ENCODE measurements around the gene UNC80. TPM values are rescaled to one million over a fixed set of nuclear protein-coding genes. Genes with fewer than 3 reads are reported as not detected.

The UNC80 gene
- total and polyA plus RNA-seq, 2 of the 4 experiments (the other 2 are of a cell fraction), result not detected

DNA sequence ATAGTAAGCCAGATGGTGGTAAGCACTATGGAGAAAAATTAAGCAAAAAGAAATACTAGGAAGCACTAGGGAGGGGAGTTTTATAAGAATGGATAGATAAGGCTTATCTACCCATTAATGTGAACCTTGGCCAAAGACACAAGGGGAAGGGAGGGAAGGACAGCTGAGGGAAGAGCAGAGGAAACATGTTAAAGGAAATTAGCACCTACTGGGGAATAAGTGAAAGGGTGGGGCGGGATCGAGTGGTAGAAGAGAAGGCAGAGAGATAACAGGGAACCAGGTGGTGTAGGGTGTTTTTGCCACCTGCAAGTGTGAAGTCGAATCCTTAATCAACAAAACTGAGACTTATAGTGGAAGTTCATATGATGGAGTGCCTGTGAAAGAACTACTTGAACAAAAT lies 1.7 kb downstream of the UNC80 start:
- ChIA-PET CTCF (no interaction called here), POLR2A (ENCODE audit: unreplicated experiment) (no interaction called here)
- dilution Hi-C loops (cut with HindIII; ENCODE audit: low sequenced_read_pairs, unreplicated experiment) (no loop called here), in situ Hi-C loops (cut with MboI; ENCODE audit: low sequenced_read_pairs) (no loop called here), intact Hi-C loops (cut with micrococcal nuclease) (no loop called here)
- Histone ChIP-seq H2BK20ac (ENCODE audit: low read depth, low read length) (no peak overlapping the region), H4K91ac (ENCODE audit: insufficient read depth, low read depth, low read length) (no peak overlapping the region), H3K9me3 (ENCODE audit: control insufficient read depth, insufficient read depth, low read length) (no peaks in the 10 kb centered on the region; the same call in 1 of the 2 replicates), H3K4me2 (ENCODE audit: low read depth, low read length) (no peak overlapping the region), H3K36me3 (ENCODE audit: control insufficient read depth, insufficient read depth, low read length) (no peaks in the 10 kb centered on the region), H3K14ac (replicated peaks; ENCODE audit: low read depth, low read length) (no peak overlapping the region), H2AK9ac (replicated peaks; ENCODE audit: low read depth, low read length, poor library complexity) (no peak overlapping the region), H2BK5ac (ENCODE audit: low read depth, low read length, poor library complexity, severe bottlenecking) (no peak overlapping the region), H3K56ac (ENCODE audit: extremely low read depth, insufficient read depth, low read length) (no peak overlapping the region), H3K18ac (ENCODE audit: low read depth, low read length) (no peak overlapping the region), H3K4ac (ENCODE audit: low read depth, low read length) (no peak overlapping the region), H3K27me3 (ENCODE audit: control insufficient read depth, insufficient read depth, low read length) (no peaks in the 10 kb centered on the region), H3K27ac (ENCODE audit: insufficient read depth, low read length) (no peak overlapping the region), H4K8ac (ENCODE audit: low read depth in 2 of 2, low read length in 2 of 2) (no peak overlapping the region), H2AFZ (replicated peaks; ENCODE audit: low read length, poor library complexity) (no peak overlapping the region), H3K4me3 (ENCODE audit: insufficient read depth, low read depth, low read length) (no peak overlapping the region), H3K23ac (ENCODE audit: low read depth, low read length) (no peak overlapping the region), H4K20me1 (ENCODE audit: insufficient read depth, low read length) (no peaks in the 10 kb centered on the region), H3K79me1 (ENCODE audit: low read depth in 1 of 2, low read length in 2 of 2) (no peaks in the 10 kb centered on the region), H3K9me1 (ENCODE audit: insufficient read depth, low read length) (no peaks in the 10 kb centered on the region), H3K9ac (ENCODE audit: low read depth, low read length) (no peak overlapping the region), H2BK120ac (ENCODE audit: low read depth, low read length) (no peak overlapping the region), H2BK15ac (ENCODE audit: low read depth, low read length) (no peak overlapping the region), H3K4me1 (ENCODE audit: control insufficient read depth, insufficient read depth, low read length) (no peaks in the 10 kb centered on the region), H2AK5ac (ENCODE audit: low read depth, low read length) (no peak overlapping the region), H4K5ac (ENCODE audit: low read depth, low read length) (no peak overlapping the region)
- TF ChIP-seq SMC3 (IDR thresholded peaks at IDR 0.05; ENCODE audit: low read depth, low read length), result no peak
- TF ChIP-seq, protein P1, sequence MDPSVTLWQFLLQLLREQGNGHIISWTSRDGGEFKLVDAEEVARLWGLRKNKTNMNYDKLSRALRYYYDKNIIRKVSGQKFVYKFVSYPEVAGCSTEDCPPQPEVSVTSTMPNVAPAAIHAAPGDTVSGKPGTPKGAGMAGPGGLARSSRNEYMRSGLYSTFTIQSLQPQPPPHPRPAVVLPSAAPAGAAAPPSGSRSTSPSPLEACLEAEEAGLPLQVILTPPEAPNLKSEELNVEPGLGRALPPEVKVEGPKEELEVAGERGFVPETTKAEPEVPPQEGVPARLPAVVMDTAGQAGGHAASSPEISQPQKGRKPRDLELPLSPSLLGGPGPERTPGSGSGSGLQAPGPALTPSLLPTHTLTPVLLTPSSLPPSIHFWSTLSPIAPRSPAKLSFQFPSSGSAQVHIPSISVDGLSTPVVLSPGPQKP (IDR thresholded peaks at IDR 0.05; ENCODE audit: borderline replicate concordance, low read depth, low read length), result no peak
- TF ChIP-seq MAZ (IDR thresholded peaks at IDR 0.05; ENCODE audit: borderline replicate concordance, low read depth, low read length), result no peak
- no peak for TF ChIP-seq FOS (IDR thresholded peaks at IDR 0.05; ENCODE audit: low read depth, low read length)
- TF ChIP-seq MXI1 (IDR thresholded peaks at IDR 0.05; ENCODE audit: borderline replicate concordance, low read depth, low read length), result no peak
- TF ChIP-seq CHD1 (IDR thresholded peaks at IDR 0.05; ENCODE audit: low read depth, low read length), result no peak
- no peak for TF ChIP-seq RCOR1 (IDR thresholded peaks at IDR 0.05; ENCODE audit: insufficient replicate concordance, low read length)
- no peak for TF ChIP-seq MAFK (IDR thresholded peaks at IDR 0.05; ENCODE audit: low read depth, low read length)
- TF ChIP-seq, protein P2, sequence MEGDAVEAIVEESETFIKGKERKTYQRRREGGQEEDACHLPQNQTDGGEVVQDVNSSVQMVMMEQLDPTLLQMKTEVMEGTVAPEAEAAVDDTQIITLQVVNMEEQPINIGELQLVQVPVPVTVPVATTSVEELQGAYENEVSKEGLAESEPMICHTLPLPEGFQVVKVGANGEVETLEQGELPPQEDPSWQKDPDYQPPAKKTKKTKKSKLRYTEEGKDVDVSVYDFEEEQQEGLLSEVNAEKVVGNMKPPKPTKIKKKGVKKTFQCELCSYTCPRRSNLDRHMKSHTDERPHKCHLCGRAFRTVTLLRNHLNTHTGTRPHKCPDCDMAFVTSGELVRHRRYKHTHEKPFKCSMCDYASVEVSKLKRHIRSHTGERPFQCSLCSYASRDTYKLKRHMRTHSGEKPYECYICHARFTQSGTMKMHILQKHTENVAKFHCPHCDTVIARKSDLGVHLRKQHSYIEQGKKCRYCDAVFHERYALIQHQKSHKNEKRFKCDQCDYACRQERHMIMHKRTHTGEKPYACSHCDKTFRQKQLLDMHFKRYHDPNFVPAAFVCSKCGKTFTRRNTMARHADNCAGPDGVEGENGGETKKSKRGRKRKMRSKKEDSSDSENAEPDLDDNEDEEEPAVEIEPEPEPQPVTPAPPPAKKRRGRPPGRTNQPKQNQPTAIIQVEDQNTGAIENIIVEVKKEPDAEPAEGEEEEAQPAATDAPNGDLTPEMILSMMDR (conservative IDR thresholded peaks at IDR 0.05; ENCODE audit: low read depth, low read length), result no peak
- TF ChIP-seq BHLHE40 (IDR thresholded peaks at IDR 0.05; ENCODE audit: low read depth, low read length), result no peak
- WGBS, 2 experiments (ENCODE audit: extremely low coverage in 2 of 2, insufficient read length in 1 of 2), result 17% methylated on average over 2 of the region's 3 CpGs; no CpG with 5 or more reads in 1 of the 2 experiments
- BruUV-seq (replicated peaks), result no TSS peak
- ATAC-seq (ENCODE audit: low read depth) (no peak), DNase-seq (no peak)

All from IMR-90 (cell line).